Right ventricle myocardium inferior (tissue), 1 donor: ENCODE measurements around the gene TRAF2. TPM values are rescaled to one million over a fixed set of nuclear protein-coding genes. Genes with fewer than 3 reads are reported as not detected.
A peak's percentile ranks its signal among the peaks of the same experiment; 100 is the strongest.

Experiments used
- ATAC-seq: fragments of 200-7000 bp; cut with Tn5 transposase; one replicate; pipeline ENCODE4 v1.9.1; 2020; ENCODE audit warnings: mild to moderate bottlenecking, moderate library complexity
- DNase-seq: peaks from one replicate; pipeline ENCODE4 v3.0.0; 2021; ENCODE audit errors: missing footprints
- intact Hi-C: fragments of 100-400 bp; cut with DNase I; formaldehyde crosslinking; loops from one replicate; pipeline ENCODE4 v1.11.0; 2022
- total RNA-seq: library from RNA; stranded (reverse); fragmentation: NEBNext Ultra II Directional; extraction: Animal tissue kit (Norgen Biotek cat#: 25700); gene quantifications from one replicate; pipeline ENCODE4 v1.2.1, GENCODE V29; 2021
- donor health status: DM: no; HTN: yes; CAD: no; lungs with severe emphysema.

The TRAF2 gene
- total RNA-seq, 1 donor from 2014 or later: 12.6 TPM

DNA sequence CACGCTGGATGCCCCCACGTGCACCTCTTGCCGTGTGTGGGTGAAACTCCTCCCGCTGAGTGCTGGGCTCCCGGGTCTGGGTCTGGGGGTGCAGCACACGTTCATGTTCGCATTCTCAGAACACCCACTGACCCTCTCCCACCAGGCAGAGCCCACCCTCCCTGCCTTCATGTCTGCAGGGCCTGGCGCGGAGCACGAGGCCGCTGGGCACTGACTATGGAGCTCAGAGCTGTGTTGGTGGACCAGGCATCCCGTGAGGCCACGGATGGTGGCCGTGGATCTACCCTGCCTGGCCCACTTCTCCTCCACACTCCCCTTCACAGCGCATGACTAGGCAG lies 74.6 kb downstream of the TRAF2 start:
- no peak for DNase-seq
- intact Hi-C loops: no loop called here
- no peak for ATAC-seq

DNA sequence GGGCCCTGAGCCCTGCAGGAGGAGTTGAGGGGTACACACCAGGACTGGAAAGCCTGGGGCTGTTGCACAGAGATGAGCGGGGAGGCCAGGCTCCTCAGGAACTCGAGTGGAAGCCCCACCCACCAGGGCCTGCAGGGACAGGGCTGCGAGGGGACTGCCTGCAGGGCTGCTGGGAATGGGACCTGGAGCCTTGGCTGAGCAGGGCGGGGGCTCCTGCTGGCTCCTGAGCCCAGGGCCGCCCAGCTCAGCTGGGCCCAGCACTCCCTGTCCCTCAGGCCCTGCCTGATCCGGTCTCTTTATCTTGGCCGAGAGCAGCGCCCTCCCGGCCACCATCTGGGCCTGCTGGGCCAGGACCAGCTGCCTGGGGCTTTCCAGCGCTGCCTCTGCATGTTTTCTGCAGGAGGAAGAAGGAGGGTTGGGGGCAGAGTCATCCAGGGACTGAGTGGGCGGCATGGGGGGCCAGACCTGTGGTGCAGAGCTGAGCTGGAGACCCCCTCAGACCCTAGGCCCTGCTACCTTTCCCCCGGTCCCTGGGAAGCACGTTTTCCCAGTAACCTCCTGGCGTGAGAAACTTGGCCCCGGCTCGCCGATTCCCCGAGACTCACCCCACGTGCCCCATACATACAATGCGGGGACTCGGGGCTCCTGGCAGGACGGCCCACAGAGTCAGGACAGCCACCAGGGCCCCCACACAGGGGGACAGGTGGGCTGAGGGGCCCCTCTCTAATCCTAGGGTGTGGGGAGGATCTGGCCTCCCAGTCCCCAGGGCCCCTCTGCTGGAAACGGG lies 75.2 kb downstream of the TRAF2 start:
- ATAC-seq (peak; percentile 88), DNase-seq (no peak)
- intact Hi-C loops: no loop called here

DNA sequence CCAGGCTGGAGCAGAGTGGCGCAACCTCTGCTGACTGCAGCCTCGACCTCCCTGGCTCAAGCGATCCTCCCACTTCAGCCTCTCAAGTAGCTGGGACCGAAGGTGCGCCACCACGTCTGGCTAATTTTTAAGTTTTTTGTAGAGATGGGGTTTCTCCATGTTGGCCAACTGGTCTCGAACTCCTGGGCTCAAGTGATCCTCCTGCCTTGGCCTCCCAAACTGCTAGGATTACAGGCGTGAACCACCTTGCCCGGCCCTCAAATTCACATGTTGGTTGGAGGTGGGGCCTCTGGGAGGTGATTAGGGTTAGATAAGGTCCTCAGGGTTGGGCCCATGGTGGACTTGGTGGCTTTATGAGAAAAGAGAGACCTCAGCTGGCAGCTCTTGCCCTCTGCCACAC lies 75.8 kb downstream of the TRAF2 start:
- intact Hi-C loops: no loop called here
- no peak for ATAC-seq
- no peak for DNase-seq

DNA sequence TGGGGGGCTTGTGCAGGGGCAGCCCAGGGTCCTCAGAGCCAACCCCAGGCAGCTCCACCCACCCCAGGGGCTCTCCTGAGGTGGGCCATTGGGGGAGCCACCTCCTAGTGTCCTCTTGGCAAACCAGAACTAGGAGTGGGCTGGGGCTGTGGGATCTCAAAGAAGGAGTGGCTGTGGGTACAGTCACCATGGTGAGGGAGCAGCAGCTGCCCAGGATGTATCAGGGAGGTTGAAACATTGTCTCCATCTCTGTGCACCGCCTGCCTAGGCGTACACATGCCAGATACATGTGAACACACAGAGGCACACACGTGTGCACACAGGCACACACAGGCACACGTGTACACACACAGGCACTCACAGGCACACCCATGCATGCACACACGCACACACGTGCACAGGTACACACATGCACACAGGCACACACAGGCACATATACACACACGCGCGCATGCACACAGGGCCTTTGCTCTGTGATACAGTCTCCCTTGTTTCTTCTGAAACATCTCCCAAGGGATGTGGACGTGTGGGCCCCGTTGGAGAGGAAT lies 76.5 kb downstream of the TRAF2 start:
- intact Hi-C loops: no loop called here
- ATAC-seq (no peak), DNase-seq (no peak)

DNA sequence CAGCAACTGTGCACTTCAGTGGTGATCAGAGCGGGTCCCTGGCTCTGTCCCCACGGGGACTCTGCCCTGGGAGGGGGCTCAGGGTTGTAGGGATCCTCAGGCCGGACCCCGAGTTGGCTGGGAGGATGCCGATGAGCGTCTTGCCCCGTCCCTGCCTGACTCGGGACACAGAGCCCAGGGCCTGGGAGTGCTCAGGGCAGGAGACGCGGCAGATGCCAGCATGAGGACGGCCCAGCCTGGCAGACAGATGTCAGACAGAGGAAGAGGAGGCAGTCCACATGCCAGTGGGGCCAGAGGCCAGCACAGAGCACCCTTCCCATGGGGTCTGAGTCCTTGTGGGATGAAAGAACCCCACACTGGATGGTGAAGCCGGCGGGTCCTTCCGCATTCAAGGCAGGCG lies 77.0 kb downstream of the TRAF2 start:
- intact Hi-C loops: no loop called here
- ATAC-seq (no peak), DNase-seq (no peak)

DNA sequence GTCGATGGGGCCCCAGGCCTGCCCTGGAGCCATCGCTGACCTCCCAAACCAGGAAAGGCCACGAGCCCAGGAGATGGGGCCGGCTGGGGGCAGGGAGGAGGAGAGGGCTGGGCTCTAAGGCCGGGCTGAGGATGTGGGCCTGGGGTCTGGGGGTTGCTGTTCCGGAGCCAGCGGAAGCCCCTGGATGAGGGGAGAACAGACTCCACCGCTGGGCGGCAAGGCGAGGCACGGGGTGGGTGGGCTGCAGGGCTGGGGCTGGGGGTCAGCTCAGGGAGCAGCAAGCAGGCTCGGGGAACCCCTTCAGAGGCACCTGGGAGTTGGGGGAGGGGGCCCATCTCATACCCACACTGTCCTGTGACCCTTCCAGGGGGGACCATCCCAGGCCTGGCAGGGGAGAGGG lies 77.4 kb downstream of the TRAF2 start:
- ATAC-seq: no peak
- no peak for DNase-seq
- intact Hi-C loops: no loop called here

DNA sequence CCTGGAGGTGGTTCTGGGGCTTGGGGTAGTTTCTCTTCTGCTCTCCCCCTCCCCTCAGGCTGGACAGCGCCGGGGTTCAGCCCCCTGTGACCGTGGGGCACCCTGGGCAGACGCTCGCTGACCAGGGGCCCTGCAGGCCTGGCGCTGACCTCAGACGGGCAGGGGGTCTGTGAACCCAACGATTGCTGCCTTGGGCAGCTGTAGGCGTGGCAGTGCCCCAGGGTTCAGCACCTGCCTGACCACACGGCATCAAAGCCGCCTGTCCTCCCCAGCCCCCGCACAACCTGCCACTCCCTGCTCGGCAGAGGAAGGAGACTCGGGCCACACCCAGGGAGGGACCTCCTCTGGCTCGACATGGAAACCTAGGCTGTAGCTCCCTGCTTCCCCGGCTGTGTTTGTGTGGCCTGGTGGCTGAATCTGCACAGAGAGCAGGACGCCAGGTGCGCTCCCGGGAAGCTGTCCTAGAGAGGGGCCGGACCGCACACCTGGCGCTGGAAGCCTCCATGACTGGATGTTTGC lies 77.9 kb downstream of the TRAF2 start:
- DNase-seq (no peak), ATAC-seq (no peak)
- intact Hi-C loops: no loop called here

DNA sequence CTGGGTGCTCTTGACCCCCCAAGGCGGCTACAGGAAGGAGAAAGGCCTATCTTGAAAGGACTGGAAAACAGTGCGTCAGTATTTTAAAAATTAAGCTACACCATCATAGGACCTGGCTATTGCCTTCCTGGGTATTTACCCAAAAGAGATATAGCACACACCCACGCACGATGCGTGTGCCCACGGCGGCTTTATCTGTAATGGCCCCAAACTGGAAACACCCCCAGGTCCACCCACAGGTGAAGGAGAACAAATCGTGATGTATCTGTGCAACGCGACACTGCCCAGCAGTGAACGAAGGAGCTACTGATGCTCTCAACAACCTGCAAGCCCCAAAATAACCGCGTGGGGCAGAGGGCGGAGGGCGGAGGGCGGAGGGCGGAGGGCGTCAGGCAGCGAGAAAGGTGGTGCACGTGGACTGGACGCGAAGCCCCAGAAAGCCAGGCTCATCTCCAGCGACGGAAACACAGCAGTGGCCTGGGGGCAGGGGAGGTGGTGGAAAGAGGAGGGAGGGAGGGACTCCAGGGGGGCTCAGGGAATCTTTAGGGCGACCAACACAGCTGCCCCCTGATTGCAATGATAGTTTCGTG lies 78.6 kb downstream of the TRAF2 start:
- DNase-seq (no peak), ATAC-seq (no peak)
- intact Hi-C loops: no loop called here

DNA sequence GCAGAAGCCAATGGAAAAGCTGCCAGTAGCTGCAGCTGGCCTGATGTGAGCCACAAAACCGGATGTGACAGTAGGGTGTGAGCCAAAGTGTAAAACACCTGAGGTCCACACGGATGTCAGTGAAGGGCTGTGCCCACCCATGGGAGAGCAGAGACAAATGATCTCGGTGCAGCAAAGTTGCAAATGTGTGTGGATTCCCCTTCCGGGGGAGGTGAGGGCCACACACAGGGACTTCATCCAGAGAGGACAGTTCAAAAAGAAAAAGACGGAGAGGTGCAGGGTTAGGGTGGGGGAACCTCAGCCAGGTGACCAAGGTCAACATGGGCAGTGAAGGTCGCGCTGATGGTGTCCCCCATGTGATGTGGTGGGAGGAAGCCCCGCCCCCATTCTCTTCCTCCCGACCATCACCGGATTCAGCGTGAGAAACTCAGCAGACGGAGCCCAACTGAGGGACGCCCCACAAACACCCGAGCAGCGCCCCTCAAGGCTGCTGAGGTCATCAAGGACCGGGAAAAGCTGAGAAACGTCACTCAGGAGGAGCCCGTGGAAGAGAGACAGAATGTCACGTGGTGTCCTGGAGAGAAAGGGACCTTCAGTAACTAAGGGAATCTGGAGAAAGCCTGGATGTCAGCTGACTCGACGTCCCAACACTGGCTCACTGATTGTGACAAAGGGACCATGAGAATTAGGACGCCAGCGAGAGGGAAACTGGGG lies 79.6 kb downstream of the TRAF2 start:
- intact Hi-C loops: no loop called here
- no peak for ATAC-seq
- no peak for DNase-seq

DNA sequence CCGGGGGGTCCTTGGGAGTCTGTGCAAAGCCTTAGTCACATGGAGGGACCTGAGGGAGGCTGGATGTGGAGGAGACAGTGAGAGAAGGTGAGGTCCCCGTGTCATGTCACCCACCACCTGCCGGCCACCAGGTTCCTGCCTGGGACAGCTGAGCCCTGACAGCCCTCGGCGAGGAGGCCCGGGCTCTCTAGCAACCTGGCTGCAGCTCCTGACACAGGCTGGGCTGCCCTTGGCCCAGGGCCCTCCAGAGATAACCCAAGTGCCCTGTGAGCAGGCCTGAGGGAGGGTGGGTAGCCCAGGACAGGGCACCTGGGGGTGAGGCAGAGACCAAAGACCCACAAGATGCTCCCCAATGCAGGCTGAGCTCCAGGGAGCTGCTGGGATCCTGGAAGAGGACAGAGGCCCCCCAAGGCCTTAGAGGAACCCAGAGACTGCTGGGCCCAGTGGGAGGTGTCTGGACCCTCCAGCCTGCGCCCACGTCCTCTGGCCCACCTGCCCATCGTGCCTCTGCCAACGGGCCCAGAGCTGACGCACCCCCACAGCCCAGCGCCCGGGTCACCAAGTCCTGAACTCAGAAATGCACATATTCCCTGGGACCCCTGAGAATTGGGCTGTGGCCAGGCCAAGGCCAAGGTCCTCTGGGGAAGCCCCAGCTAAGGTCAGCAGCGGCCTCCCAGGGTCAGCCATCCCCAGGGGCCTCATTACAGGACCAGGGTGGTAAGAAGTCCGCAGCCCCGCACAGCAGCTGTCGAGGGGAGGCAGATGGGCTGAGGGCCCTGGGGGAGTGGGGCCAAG lies 82.2 kb downstream of the TRAF2 start:
- peak; percentile 29 for ATAC-seq
- intact Hi-C loops: no loop called here
- no peak for DNase-seq

DNA sequence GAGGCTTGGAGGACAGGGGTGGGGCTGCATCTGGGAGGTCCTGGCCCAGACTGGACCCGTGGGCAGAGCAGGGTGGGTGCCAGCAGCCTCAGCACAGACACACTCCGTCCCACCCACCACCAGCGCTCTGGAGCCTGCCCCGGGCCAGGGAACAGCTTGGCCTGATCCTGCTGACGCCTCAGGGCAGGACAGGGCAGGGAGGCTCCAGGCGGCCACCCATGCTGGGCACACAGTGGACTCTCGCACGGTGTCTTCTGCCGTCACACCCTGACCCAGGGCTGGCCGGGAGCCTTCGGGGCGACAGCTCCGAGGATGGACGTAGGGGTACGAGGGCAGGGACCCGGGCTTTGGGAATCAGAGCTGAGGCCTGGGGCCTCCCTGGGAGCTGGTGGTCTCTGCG lies 82.8 kb downstream of the TRAF2 start:
- ATAC-seq: no peak
- no peak for DNase-seq
- intact Hi-C loops: no loop called here

DNA sequence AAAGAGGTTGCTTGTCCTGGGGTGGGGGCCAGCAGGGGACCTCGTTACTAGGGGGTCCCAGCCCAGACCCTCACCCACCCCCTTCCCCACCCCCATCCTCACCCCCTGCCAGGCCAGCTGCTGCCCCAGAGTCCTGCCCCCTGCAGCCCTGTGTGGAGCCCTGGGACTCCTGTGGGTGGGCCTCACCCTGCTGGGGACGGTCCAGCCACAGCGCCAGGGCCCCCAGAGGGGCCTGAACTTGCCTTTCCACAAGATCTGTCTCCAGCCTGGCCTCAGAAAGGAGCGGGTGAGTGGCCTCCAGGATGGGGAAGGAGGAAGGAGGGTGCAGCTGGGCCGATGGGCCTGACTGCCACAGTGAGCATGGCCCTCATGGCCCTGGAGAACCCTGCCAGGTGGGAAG lies 83.5 kb downstream of the TRAF2 start:
- intact Hi-C loops: no loop called here
- no peak for DNase-seq
- no peak for ATAC-seq

DNA sequence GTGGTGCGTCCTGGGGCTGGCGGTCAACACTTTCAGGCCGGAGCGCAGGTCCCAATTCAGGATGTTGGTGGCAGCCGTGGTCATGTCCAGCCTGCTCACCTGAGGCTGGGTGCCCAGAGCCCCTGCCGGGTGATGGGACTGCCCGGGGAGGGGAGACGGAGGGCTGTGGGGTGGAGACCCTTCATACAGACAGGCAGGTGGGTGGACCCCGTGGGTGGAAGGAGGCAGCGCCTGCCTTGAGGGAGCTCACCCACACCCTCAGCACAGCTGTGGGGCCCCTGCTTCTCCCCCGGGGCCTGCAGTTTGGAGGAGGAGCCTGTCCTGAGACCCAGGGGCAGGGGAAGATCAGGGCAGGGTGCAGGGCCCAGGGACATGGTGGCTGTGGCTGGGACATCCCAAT lies 84.0 kb downstream of the TRAF2 start:
- DNase-seq: no peak
- no peak for ATAC-seq
- intact Hi-C loops: no loop called here

DNA sequence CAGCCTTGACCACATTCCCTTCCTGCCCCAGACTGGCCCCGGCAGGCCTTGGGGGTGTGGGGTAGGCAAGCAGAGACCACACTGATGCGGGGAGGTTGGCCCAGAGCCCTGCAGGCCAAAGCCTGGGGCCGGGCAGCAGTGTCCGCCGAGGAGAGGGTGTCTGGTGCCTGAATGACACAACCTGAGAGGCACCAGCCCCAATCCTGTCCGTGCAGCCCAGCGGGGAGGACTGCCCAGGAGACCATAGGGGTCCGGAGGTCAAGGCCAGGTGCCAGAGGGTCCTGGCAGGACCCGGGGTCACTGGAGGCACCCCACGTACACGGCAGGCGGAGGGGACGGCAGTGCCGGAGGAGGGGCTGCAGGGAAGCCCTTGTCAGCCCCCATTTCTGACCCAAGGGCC lies 85.4 kb downstream of the TRAF2 start:
- no peak for ATAC-seq
- intact Hi-C loops: no loop called here
- no peak for DNase-seq

DNA sequence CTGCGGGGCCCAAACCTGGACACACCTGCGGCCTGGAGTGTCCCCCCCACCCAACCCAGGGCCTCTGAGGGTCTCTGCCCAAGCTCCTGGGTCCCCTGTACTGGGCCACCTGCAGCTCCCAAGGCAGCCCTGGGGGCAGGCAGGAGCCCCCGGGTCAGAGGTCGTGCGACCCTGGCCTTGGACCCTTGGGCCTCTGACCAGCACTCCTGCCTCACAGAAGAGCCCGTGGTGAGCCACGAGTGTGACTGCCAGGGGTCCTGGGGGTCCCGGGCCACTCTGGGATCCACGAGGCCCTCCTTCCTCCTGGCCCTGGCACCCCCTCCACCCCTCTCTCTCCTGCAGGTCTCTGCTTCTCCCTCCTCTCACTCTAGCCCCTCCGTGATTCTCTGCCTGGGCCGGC lies 86.0 kb downstream of the TRAF2 start:
- intact Hi-C loops: no loop called here
- ATAC-seq: no peak
- no peak for DNase-seq

DNA sequence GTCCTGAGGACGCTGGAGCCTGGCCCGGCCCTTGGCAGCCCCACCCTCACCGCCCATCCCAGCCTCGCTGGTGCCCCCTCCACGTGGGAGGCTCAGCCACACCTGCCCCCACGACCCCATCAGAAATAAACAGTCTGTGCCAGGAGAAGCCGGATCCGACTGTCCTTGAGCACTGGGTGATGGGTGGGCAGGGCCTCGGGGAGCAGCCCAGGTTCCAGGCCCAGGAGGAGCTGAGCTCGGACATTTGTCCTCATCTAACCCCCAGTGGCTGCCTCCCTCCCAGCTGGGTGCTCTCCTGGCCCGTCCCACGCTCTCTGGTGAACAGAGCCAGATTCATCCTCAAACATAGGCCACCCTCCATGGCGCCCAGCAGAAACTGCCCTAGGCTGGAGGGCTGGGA lies 86.4 kb downstream of the TRAF2 start:
- intact Hi-C loops: no loop called here
- DNase-seq: no peak
- no peak for ATAC-seq

DNA sequence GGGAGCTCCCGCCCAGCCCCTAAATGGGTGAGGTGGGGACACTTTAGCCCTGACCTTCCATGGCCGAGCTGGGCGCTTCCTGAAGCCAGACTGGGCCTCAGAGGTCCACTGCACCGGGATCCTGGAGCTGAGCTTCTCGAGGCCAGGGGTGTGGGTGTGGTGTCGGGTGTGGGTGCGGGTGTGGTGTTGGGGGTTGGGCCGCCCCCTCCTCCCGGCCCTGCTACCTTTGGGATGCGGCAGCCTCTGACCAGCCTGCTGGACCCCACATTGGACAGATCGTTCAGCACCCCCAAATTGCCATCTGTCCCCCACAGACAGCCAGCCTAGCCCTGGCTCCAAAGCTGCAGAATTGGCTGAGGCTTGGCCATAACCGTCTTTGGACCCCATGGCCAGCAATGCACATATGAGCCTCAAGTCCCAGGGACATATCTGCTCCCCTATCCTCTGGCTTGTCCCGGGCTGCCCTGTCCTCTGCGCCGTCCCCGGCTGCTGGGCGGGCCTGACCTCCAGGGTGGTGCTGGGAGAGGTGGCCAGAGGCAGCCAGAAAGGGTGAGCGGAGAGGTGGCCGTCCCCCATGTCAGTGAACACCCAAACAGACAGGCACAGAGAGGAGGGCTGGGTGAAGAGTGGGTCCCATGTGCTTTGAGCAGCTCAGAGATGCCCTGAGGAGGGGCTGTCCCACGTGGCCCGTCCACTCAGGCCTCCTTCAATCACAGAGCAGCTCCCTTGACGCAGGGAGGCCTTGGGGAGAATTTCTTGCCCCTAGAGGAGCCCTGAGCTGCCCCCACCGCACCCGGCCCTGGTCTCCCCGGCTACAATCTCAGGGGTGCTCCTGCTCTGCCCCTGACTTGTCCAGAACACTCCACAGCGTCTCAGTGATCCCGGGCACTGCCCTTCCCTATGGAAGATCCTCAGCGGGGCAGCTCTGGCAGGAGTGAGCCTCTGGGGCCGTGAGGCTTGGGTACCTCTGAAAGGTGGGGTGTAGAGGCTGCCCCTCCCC lies 87.6 kb downstream of the TRAF2 start:
- DNase-seq (no peak), ATAC-seq (no peak)
- intact Hi-C loops: no loop called here
